GM06990 (cell line): Measurements from ENCODE around the gene UFD1.

Experiments
- DNase-seq: peaks from one replicate; pipeline ENCODE4 v3.0.0-alpha.2; 2011; ENCODE audit not compliant: insufficient read length; ENCODE audit errors: extremely low read depth
- H3K27me3 ChIP-seq: replicated peaks from 2 replicates; pipeline ENCODE4 v1.6.0; 2011; ENCODE audit warnings: low read length; ENCODE audit not compliant: control insufficient read depth, insufficient read depth
- H3K36me3 ChIP-seq: 2 replicates; pipeline ENCODE4 v1.5.1; 2011; ENCODE audit warnings: low read length; ENCODE audit not compliant: control insufficient read depth, insufficient read depth
- H3K4me3 ChIP-seq: replicated peaks from 2 replicates; pipeline ENCODE4 v1.5.1; 2011; ENCODE audit warnings: low read depth, mild to moderate bottlenecking, control low read depth, low read length
- TF ChIP-seq, protein P1 (sequence below): IDR thresholded peaks from 2 replicates; pipeline ENCODE4 v1.5.1; 2011; ENCODE audit warnings: low read length, control low read depth, mild to moderate bottlenecking, inconsistent platforms; ENCODE audit not compliant: insufficient read depth, poor library complexity, severe bottlenecking

UFD1 gene

DNA sequence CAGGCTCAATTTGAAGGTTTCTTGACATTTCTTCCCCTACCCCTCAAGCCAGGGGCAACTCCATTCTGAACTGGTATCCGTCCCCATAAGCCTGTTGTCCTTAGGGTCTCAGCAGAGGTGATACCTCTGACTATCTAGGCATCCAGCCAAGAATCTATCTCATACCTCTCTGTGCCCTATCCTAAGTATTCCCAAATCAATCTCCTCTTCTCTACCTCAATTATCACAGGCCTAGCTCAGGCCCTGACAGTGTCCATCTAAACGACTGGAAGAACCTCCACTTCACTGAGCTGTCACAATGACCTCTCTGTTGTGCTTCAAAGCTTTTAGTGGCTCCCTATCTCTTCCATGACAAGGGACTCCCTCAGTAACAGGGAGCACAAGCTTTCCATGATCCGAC, 74.3 kb downstream of the UFD1 start:
- TF ChIP-seq, protein P1, sequence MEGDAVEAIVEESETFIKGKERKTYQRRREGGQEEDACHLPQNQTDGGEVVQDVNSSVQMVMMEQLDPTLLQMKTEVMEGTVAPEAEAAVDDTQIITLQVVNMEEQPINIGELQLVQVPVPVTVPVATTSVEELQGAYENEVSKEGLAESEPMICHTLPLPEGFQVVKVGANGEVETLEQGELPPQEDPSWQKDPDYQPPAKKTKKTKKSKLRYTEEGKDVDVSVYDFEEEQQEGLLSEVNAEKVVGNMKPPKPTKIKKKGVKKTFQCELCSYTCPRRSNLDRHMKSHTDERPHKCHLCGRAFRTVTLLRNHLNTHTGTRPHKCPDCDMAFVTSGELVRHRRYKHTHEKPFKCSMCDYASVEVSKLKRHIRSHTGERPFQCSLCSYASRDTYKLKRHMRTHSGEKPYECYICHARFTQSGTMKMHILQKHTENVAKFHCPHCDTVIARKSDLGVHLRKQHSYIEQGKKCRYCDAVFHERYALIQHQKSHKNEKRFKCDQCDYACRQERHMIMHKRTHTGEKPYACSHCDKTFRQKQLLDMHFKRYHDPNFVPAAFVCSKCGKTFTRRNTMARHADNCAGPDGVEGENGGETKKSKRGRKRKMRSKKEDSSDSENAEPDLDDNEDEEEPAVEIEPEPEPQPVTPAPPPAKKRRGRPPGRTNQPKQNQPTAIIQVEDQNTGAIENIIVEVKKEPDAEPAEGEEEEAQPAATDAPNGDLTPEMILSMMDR: no peak
- H3K27me3 ChIP-seq: no peaks in the 10 kb centered on the region
- H3K4me3 ChIP-seq: no peak overlapping the region
- no peak for DNase-seq
- H3K36me3 ChIP-seq: peaks cover 17% of the 10 kb centered on the region

DNA sequence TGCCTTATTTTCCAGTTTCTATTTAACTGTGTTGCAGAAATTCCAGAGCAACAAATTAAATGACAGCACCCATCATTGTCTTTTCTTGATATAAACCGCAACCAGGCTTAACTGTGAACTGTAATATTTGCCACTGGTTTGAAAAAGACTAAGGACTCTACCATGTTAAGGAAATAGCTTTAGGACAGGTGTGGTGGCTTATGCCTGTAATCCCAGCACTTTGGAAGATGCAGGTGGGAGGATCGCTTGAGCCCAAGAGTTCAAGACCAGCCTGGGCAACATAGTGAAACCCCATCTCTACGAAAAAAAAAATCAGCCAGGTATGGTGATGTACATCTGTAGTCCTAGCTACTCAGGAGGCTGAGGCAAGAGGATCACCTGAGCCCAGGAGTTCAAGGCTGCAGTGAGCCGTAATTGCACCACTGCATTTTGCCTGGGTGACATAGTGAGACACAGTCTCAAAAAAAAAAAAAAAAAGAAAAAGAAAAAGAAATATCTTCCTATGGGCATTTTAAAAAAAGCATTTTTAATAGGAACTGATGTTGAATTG, 76.3 kb downstream of the UFD1 start:
- H3K27me3 ChIP-seq: no peaks in the 10 kb centered on the region
- peaks cover 11% of the 10 kb centered on the region for H3K36me3 ChIP-seq
- no peak overlapping the region for H3K4me3 ChIP-seq
- no peak for DNase-seq
- TF ChIP-seq, protein P1: no peak

DNA sequence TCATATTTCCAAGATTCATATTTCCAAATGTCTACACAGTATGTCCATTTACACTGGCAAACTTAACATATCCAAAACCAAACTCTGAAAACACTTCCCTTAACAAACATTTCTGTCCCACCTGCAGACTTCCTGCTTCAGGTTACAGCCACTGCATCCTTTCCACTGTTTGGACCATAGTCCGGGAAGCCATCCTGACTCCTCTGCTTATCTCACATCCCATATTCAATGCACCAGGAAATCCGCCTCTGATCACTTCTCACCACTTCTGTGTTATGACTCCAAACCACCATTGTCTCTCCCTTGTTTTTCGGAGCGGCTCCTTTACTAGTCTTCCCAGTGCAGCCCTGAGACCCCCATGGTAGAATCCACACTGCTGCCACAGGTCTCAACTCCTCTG, 77.5 kb downstream of the UFD1 start:
- H3K27me3 ChIP-seq: no peaks in the 10 kb centered on the region
- H3K4me3 ChIP-seq: no peak overlapping the region
- no peak for DNase-seq
- TF ChIP-seq, protein P1: no peak
- peaks cover 19% of the 10 kb centered on the region for H3K36me3 ChIP-seq

DNA sequence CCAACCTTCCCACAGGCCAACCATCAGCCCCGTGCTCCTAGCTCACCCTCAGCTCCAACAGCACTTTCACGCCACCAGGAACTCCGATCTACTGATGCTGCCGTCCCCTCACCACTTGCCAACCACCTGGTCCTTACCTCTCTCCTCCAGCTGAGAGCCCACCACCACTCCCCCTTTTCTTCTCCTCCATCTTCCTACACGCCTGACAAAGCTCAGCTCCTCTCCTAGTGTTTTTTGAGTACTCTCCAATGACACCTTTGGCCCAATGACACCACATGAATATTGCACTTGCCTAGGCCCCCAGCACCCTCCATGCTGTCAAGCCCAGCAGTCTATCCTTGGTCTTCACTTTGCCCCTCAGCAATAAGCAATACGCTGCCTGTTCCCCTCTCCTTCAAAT, 78.1 kb downstream of the UFD1 start:
- Histone ChIP-seq H3K4me3 (no peak overlapping the region), H3K27me3 (no peaks in the 10 kb centered on the region), H3K36me3 (peaks cover 18% of the 10 kb centered on the region)
- DNase-seq: no peak
- TF ChIP-seq, protein P1: no peak
